DOHH2 (cell line): ENCODE measurements around the gene PBOV1.

ENCODE experiments used
- CTCF ChIP-seq: fragments of 200-600 bp; sonication (generic); IDR thresholded peaks from one replicate; pipeline ENCODE4 v1.5.1; 2014; ENCODE audit warnings: antibody characterized with exemption, mild to moderate bottlenecking, low read depth, low read length; ENCODE audit not compliant: poor library complexity, severe bottlenecking
- EZH2phosphoT487 ChIP-seq: fragments of 200-600 bp; sonication (generic); IDR thresholded peaks from 2 replicates; pipeline ENCODE4 v1.6.1; 2017; ENCODE audit warnings: borderline replicate concordance, mild to moderate bottlenecking, antibody characterized with exemption, low read length, moderate library complexity, mixed read lengths

DNA sequence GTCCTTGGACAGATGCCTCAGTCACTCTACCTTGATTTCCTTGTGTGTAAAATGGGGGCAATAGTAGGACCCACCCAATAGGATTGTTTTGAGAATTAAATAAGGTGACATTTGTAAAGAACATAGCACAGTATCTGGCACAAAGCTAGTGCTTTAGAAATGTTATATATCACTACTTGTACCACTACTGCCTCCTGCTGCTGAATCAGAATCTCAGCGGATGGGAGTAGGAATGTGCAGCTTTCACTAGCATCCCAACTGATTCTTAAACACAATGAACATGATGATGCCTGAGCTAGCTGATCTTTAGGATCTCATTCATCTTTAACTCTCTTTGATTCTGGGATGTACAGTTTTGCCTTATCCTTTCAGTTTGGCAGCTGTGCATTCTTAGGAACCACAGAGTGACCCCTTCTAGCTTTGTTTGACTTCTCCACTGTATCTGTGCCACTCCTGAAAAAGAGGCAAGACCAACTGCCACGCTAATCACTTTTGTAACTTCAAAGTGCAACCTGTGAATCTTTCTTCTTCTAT, 7.2 kb downstream of the PBOV1 start:
- no peak for TF ChIP-seq CTCF
- no peak for TF ChIP-seq EZH2phosphoT487
